ENCODE measurements around the gene QSOX1. TPM values are rescaled to one million over a fixed set of nuclear protein-coding genes. Genes with fewer than 3 reads are reported as not detected.

The QSOX1 gene
- total and polyA plus RNA-seq, 9 of the 15 experiments (the other 6 are each of a cell fraction or from before 2014, with no cell fraction given): 4.0 to 53.1 (median 15.0) TPM

GRCh38 chr1:180194546-180195207 lies 40.0 kb downstream of the QSOX1 start:
- ChIA-PET CTCF (ENCODE audit: low intra/inter-chr PET ratio) (no interaction called here), POLR2A (interaction anchor here (0.6 to 1.2 kb wide), 5 partner anchors 13 to 378 kb away, joined by 3 to 4 read pairs (median 3); no protein-coding TSS in a partner anchor)
- no TSS peak for BruUV-seq (replicated peaks)
- intact Hi-C loops (cut with micrococcal nuclease) (no loop called here), in situ Hi-C loops (cut with MboI) (no loop called here)
- Histone ChIP-seq H3K9me3 (replicated peaks; ENCODE audit: control insufficient read depth, insufficient read depth, low read depth, low read length) (no peaks in the 10 kb centered on the region), H3K9ac (ENCODE audit: insufficient read depth in 1 of 2, low read depth in 2 of 2, low read length in 2 of 2) (peak overlapping the region in 1 of 2 experiments; percentile 72; a peak in 2 of 4 replicates), H4K20me1 (replicated peaks; ENCODE audit: control insufficient read depth, insufficient read depth, low read length) (no peaks in the 10 kb centered on the region; the same call in 1 of the 2 replicates), H3K4me1 (replicated peaks in 1 of 2; ENCODE audit: control insufficient read depth in 2 of 2, insufficient read depth in 2 of 2, low read length in 2 of 2) (peaks cover 0 to 36% of the 10 kb centered on the region in 2 experiments; a peak in 2 of 5 replicates), H2AFZ (ENCODE audit: low read depth, low read length) (peak overlapping the region; percentile 49; the same call in 1 of the 2 replicates), H3K27ac (ENCODE audit: extremely low read depth, low read depth, low read length) (no peak overlapping the region), H3K4me3 (no peak overlapping the region), H3K4me2 (ENCODE audit: insufficient read depth, low read length) (no peak overlapping the region), H3K36me3 (ENCODE audit: control insufficient read depth, insufficient read depth, low read length) (peaks cover 1% of the 10 kb centered on the region; the same call in 2 of the 3 replicates), H3K27me3 (ENCODE audit: control insufficient read depth in 2 of 2, insufficient read depth in 2 of 2, low read length in 2 of 2) (no peaks in the 10 kb centered on the region), H3K9me1 (ENCODE audit: control insufficient read depth, insufficient read depth, low read length) (no peaks in the 10 kb centered on the region), H3K79me2 (ENCODE audit: control insufficient read depth, insufficient read depth, low read length) (no peaks in the 10 kb centered on the region)
- 30% methylated on average over 18 of the region's 19 CpGs for WGBS (ENCODE audit: insufficient coverage, low coverage, missing lambda C conversion rate)
- peak; percentile 77 for ATAC-seq
- DNase-seq (ENCODE audit: extremely low read depth in 1 of 4, low spot score in 3 of 4): peak; percentile 62 to 66 (median 64)
- no peak for FAIRE-seq
- no peak for TF ChIP-seq ZNF740 (CRISPR knock-in tag; IDR thresholded peaks at IDR 0.05)
- 0 out of 4 replicates have a peak, but pooled peaks of 1 of the 2 experiments have one; percentile 22 for TF ChIP-seq ZNF740 (tag; IDR thresholded peaks at IDR 0.05)
- peak; percentile 75 for TF ChIP-seq BHLHE40 (IDR thresholded peaks at IDR 0.05; ENCODE audit: low read length)
- no peak for TF ChIP-seq MAFK (IDR thresholded peaks at IDR 0.05; ENCODE audit: low read length)
- peak; percentile 68 for TF ChIP-seq MAX (CRISPR knock-in tag; IDR thresholded peaks at IDR 0.05)
- peak in 1 of 2 experiments; percentile 33; a peak in 1 of 4 replicates for TF ChIP-seq HDAC1 (IDR thresholded peaks at IDR 0.05)
- no peak for TF ChIP-seq BDP1 (IDR thresholded peaks at IDR 0.05; ENCODE audit: insufficient read depth, insufficient read length)
- peak; percentile 55 for TF ChIP-seq USF1 (CRISPR knock-in tag; IDR thresholded peaks at IDR 0.05)
- 0 out of 2 replicates have a peak, but pooled peaks have one; percentile 11 for TF ChIP-seq HCFC1 (IDR thresholded peaks at IDR 0.05; ENCODE audit: low read depth, low read length)
- TF ChIP-seq SIN3A (IDR thresholded peaks at IDR 0.05; ENCODE audit: borderline replicate concordance in 2 of 2, control insufficient read depth in 1 of 2, low read depth in 2 of 2, low read length in 2 of 2): peak in 1 of 2 experiments; percentile 32; a peak in 1 of 4 replicates
- no peak for TF ChIP-seq RFX1 (IDR thresholded peaks at IDR 0.05)
- no peak for TF ChIP-seq JUNB (CRISPR knock-in tag; conservative IDR thresholded peaks at IDR 0.05)
- peak; percentile 54; the same call in 1 of the 2 replicates for TF ChIP-seq MYC (IDR thresholded peaks at IDR 0.05; ENCODE audit: low read depth, low read length)
- no peak for TF ChIP-seq MYC (CRISPR knock-in tag; IDR thresholded peaks at IDR 0.05; ENCODE audit: borderline replicate concordance, low read depth)
- no peak for TF ChIP-seq RCOR1 (IDR thresholded peaks at IDR 0.05; ENCODE audit: borderline replicate concordance in 1 of 2, low read depth in 2 of 2, low read length in 2 of 2)
- TF ChIP-seq E2F6 (IDR thresholded peaks at IDR 0.05; ENCODE audit: borderline replicate concordance in 1 of 2, extremely low read depth in 1 of 2, insufficient read depth in 1 of 2, insufficient read length in 1 of 2, low read depth in 1 of 2, low read length in 1 of 2, poor library complexity in 1 of 2, severe bottlenecking in 1 of 2): peak; percentile 67 to 80

All from K562 (cell line).